ELF-1 (cell line): ENCODE results near the gene TP53I11.

ENCODE experiments used
- DNase-seq: peaks from one replicate; pipeline ENCODE4 v3.0.0-alpha.2; 2016; ENCODE audit warnings: low read depth, low spot score

The TP53I11 gene

DNA sequence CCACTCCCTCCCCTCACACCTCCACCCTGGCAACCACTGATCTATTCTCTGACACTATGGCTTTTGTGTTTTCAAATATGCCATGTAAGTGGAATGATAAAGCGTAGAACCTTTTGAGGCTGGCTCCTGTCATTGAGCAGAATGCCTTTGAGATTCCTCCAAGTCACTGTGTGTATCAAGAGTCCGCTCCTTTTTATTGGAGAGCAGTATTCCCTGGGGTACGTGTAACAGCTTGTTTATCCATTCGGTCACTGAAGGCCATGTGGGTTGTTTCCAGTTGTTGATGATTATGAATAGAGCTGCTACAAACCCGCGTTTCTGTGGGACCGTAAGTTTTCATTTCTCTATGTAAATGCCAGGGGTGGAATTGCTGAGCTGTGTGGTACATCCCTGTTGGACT is 10.3 kb downstream of the TP53I11 start:
- no peak for DNase-seq

DNA sequence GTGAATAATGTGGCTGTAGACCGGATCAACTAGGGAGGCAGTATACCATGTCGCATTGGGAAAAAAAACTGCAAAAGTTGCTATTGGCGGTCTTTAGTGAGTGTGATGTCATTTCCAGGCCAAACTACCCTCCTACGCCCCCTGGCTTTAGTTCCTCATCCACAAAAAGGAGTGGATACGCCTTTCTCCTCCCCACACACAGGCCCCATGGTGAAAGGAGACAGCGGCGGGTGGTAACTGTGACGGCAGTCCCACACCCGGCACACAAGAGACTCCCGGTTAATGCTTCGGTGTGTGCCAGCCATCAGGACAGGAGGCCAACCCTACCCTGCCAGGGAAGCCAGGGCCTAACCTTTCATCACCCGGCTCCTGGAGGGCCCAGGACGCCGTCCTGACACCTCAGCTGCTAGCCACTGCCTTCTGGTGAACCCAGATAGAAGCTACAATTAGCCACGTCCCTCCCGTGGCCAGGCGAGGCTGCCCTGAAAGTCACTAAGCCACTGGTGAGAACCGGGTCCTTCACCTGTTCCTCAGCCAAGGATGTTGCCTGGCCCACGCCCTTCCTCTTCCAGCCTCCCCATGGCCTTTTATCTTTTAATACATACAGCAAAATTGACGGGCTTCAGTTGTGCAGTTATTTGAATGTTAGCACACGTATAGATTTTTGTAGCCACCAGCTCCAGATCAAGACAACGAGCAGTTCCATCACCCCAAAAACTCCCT is 10.8 kb downstream of the TP53I11 start:
- peak; percentile 74 for DNase-seq

DNA sequence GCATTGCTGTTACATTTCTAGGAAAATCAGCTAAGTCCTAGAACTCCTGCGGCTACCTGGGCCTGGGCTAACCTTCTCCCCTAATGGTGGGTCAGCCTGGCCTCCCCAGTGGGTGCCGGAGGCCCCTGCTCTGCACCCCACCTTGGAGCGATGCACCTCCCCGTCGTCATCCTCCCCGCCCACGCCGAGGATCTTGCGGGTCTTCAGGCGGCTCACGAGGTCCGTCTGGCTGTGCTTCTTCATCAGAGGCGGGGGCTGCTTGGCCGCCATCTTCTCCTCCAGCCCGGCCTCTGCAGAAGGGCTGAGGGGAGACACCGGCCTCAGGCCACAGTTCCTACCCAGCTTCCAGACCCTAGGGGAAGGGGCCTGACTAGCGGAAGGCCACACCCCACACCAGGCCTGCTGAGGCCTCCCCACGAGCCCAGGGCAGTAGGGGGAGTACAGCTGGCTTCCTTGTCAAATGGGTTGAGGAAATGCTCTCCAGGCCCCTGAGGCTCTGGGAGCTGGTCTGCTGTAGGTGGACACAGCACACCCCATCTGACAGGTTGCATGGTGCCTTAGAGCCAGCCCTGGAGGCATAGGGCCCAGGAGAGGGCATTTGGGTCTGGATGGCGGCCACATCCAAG is 12.5 kb downstream of the TP53I11 start:
- DNase-seq: peak; percentile 58

DNA sequence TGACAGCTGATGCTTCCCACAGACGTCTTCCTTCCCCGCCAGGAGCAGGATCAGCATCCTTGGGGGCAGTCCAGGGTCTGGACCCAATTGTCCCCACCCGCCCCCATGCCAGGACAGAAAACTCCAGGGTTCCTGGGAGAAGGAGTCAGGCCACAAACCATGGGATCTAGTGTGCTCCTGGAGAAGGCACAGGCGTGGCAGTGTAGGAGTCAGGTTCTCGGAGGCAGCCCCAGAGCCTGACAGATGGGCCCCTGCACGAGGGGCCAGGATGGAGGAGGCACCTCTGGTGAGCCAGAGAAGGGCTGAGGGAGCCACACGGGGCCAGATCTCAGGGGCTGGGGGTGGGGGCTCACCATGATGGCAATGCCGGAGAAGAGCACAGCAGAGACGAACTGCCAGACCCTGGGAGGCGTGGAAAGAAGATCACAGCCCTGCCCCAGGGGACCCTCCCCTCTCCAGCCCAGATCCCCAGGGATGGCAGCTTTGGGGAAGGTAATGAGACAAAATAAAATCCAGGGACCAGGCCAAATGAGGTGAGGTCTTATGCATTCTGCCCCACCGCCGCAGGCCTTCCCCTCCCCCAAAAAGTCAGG is 13.6 kb downstream of the TP53I11 start:
- DNase-seq: no peak

DNA sequence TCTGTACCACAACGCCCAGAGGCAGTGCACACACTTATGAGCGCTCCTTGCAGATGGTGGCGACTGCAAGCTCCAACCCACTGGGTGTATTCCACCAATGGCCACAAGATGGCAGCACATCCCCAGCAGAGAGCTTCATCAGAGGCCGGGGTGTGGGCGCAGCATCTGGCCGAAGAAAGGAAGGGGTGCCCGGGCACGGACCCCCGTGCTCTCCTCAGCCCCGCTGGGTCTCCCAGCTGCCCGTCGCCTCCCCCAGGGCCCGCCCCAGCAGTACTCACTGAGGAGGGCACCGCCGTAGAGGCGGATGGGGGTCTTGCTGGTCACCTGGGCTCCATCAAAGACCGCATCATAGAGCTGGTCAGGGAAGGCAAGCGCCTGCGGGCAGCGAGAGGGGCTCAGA is 14.2 kb downstream of the TP53I11 start:
- DNase-seq: peak; percentile 93

DNA sequence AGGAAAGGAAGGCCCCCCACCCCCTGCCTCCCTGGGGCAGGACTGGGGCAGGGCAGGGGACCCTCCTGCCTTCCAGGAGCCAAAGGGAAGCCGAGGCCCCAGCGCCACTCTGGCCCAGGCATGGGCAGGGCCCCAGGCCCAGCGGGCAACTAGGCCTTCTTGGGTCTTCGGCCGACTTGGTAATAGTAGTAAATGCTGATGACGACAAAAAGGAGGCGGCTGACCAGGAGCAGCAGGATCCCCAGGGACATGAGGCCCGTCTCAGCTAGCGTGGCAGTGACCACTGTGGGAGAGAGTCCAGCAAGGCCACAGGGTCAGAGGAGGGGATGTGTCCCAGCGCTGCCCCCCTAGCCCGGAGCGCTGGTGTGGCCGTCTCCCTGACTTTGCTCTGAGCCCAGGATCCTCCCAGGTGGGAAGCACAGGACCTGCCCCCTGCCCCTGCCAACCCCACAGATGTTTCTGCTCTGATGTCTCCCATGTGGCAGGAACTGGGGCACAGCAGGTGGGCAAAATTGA is 15.9 kb downstream of the TP53I11 start:
- DNase-seq: no peak

DNA sequence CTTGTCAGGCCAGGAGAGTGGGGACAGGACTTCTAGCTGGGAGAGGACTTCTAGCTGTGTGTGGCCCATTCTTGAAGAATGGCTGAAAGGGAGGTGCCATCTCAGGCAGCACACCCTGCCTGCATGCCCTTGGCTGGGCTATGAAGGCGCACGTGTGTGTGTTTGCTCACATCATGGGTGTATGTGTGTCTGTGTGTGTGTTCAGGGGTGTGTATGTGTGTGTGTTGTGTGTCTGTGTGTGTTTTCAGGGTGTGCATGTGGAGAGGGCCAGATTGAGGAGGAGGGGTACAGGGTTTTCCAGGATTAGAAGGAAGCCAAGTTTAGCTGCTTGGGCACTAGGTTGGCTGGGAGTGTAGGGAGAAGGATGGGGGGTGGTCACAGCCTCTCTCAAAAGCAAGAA is 16.6 kb downstream of the TP53I11 start:
- no peak for DNase-seq

DNA sequence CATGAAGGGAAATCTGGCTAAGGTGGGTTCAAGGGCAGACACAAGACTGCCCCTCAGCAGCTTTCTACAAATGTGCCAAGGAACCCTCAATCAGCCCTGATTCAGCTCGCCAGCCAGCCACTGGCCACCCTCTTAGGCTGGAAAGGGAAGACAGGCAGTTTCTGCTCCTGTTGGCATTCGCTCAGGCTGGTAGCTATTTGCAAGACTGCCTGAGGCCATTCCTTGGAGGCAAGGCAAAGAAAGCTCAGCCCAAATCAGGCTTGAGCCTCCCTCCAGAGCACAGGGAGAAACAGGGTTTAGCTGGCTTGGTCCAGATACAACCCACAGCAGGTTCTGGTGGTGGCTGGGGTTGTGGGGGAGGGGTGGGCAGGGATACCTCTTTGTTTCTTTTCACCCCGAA is 19.2 kb downstream of the TP53I11 start:
- peak; percentile 70 for DNase-seq

DNA sequence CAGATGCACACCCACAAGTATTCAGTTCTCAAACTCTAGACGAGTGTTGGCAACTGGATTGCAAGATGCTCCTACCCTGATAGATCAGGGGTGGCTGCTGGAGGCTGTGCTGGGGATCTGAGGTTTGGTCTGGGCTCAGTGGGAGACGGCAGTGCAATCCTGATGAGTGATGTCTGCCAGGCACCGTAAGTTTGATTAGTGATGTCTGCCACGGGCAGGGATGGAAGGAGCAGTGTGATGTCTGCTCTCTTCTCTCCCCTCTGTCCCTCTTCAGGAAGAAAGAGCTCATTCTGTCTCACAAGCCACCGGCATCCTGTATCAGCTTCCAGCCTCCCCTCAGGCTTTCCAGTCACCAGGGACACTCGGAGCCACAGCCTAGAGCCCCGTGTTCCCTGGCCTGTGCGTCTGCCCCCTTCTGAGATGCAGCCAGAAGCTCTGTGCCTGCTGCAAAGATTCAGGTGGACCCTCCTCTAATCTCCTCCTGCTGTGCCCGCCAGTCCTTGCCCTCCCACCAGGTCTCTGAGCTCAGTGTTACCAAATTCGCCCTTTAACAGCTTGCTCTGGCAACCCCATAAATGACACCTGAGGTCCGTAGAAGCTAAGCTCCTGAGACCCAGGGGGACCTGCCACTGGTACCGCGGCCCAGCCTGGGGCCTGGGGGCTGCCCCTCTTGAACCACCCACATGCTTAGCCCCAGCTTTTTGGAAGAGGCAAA is 19.9 kb downstream of the TP53I11 start:
- DNase-seq: no peak

DNA sequence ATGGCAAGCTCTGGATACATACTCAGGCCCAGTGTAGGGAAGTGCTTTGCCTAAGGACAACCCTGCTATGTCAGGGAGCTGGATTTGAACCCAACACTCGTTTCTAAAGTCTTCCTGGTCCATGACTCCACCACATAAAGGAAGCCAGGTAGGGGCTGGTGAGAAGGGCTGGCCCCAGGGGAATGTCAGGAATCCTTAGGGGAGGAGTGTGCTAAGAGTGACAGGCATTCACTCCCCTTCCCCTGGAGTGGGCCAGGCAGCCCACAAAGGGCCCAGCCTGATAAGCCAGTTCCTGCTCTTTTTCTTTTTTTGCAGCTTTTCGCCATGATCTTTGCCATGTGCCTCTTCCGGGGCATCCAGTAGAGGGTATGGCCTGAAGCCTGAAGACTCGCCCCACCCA is 21.9 kb downstream of the TP53I11 start:
- DNase-seq: peak; percentile 90

DNA sequence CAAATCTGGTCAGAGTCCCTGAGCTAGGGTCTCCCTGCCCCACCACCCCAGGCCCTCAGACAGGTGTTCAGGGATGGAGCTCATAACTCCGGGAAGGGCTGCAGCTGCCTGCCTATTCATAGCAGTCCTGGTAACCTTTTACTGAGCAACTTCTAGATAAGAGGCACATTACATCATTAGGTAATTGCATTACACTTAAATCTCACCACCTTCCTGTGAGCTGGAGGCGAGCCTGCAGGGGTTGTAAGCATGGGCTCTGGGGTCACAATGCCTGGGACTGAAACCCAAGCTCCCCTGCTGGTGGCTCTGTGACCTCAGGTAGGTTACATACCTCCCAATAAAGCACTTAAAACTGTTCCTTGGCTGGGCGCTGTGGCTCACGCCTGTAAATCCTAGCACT is 22.5 kb downstream of the TP53I11 start:
- DNase-seq: peak; percentile 64

DNA sequence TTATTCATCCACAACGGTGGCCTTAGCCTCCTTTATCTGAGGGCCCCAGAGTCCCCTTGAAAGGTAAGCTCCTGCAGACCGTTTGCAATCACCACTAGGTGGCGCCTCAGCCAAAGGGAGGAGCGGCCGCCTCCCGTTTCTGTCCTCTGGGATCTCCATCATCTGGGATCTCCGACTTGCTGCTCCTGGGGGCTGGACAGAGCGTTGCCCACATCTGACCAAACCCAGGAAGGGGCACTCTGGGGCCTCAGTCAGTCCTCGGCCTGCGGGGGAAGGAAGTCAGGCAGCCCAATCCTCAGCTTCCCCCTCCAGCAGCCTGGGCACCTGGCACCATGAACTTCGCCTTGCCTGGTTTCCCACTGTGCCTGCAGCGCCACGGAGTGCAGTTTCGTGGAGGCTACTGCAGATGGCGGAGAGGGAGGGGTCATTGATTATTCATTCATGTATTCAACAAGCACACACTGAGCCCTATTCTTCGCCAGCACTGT is 23.5 kb downstream of the TP53I11 start:
- DNase-seq: peak; percentile 81

DNA sequence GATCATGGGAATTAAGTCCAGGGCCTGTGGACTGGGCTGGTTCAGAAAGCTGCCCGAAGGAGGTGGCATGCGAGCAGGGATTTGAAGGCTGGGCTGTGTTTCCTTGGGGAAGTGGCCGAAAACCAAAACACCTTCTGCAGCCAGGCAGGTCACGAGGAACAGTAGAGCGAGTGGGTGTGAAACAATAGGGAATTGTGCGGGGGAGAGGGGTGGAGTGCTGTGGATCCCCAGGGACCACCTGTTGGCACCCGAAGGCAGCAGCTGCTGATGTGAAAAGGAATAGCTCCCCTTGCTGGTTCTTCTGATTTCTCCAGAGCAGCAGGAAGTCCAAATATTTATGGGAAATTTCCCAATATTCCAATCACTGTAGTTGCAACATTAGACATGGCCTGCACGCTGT is 24.6 kb downstream of the TP53I11 start:
- DNase-seq: no peak

DNA sequence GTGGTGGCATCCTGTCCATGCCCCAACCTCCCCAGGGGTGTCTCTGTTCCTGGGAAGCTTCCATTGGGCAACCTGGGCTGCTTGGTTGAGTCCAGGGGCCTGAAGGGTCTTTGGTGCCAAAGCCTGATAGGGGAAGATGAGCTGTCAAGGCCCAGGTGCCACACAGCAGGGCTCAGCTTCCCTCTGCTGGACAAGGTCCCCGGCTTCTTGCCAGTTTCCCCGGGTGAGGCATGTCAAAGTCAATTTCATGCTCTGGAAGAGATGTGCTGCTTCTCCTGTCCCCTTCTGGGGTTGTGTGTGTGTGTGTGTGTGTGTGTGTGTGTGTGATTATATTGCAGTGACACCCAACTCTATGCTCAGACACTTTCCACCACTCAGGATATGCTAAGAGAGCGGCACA is 26.9 kb downstream of the TP53I11 start:
- DNase-seq: no peak

DNA sequence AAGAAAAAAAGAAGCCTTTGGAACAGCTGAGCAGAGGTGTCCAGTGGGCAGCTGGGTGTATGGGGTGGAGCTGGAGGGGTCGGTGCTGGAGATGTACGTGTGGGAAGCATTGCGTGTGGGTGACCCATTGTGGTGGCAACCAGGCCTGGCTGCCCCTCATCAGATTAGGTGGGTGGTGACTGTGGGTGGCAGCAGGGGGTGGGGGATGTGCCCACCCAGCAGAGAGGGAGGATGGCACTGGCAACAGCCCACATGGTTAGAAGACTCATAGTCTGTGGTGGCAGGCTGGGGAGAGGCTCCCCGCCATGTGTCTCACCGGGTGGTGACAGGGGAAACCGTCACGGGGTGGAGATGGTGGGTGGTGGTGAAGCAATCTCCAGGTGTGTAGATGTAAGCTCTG is 27.6 kb downstream of the TP53I11 start:
- DNase-seq: no peak

DNA sequence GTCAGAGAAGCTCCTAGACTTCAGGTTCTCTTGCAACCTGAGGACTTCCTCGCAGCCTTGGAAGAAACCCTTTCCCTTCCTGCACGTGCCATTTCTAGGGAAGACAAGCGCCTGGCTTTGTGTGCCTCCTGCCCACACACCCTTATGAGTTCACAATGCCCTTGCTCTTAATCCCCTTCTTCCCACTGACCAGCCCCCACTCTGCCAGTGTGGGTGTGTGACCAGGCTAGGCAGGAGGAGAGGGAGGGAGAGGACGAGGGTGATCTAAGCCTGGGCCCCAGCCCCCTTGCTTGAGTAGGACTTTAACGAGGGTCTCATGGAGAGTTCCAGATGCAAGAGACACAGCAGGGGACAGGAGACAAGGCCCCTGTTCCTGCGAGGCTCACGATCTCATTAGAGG is 30.2 kb downstream of the TP53I11 start:
- DNase-seq: no peak

DNA sequence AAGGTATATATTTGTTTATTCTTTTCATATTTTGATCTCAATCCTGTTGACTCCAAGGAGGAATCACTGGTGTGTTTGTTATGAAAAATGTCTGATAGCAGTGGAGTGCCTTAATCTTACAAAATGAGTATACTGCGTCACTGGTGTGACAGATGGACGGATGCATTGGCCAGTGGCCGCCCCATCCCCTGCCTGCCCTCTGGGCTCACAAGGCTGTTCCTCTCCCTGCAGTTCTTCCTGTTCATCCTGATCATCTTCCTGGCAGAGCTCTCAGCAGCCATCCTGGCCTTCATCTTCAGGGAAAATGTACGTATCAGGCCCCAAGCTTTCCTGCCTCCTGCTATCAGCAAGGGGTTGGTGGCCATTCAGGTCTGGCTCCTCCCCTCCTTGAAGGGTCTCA is 32.9 kb downstream of the TP53I11 start:
- no peak for DNase-seq

DNA sequence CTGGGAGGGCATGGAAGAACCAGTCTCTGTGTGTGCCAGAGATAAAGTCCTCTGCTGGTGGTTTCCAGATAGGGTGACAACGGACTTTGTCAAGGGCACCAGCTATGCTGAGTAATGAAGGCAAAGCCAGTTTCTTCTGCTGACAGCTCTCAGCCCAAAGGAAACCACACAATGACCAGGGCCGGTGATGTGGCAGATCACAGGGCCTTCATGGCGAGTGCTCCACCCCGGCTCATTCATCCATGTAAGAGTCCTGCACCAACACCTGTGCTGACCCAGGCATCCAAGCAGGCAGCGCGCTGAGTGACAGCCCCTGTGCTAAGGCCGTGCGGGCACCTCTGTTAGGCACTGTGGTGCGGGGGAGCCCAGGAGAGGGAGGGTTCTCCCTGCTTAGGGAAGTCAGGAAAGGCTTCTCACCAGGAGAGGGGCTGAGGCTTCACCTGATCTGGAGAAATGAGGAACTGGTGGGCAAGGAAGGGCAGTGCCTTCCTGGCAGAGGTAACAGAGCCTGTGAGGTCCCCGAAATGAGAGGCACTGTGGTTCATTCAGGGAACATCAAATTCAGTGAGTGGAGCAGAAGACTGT is 33.8 kb downstream of the TP53I11 start:
- no peak for DNase-seq

DNA sequence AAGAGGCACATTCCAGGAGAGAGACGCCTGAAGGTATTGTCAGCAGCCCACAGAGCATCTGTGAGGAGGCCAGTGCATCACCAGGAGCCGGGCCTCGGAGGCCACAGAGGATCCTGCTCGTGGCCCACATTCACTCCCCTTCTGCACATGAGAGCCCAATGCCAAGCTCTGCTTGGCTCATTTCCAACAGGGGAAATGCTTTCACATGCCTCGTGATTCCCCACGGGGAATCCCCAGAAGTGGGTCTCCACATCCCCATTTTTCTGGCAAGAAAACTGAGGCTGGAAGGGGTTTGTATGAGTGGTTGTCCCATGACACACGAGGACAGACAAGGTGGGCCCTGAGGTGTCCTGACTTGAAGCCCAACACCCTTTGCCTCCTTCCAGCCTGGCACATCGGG is 34.4 kb downstream of the TP53I11 start:
- DNase-seq: no peak

DNA sequence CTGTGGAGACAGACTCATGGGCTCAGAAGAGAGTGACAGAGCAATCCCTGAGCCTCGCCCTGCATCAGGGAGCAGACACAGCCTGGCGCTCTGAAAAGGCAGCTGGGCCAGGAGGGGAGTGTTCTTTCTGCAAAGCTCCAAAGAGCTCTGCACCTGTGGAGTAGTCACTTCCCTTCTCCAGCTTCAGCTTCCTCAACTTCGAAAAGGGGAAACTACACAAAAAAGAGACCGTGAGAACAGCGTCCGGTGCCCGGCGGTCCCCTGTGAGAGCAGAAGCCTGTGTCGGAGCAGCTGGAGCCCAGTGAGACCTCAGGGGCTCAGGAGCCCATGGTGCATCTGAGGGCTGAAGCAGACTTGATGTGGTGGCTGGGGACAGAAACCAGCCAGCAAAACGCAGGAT is 35.1 kb downstream of the TP53I11 start:
- DNase-seq: no peak

DNA sequence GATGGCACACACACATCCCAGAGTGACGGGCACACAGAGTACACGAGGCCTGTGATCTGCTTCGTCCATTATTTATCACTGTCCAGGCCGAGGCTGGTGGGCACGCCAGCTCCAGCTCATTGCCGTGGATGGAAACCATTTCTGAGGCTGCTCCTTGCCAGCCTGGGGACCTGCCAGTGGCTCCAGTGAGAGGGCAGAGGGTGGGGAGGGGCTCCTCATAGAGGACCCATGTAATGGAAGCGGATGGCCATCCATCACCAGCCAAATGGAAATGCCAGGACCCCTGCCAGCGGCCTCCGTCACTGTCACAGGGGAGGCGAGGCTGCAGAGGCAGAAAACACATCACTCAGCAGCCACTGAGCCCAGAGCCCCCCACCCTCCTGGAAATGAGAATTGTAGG is 35.7 kb downstream of the TP53I11 start:
- no peak for DNase-seq

DNA sequence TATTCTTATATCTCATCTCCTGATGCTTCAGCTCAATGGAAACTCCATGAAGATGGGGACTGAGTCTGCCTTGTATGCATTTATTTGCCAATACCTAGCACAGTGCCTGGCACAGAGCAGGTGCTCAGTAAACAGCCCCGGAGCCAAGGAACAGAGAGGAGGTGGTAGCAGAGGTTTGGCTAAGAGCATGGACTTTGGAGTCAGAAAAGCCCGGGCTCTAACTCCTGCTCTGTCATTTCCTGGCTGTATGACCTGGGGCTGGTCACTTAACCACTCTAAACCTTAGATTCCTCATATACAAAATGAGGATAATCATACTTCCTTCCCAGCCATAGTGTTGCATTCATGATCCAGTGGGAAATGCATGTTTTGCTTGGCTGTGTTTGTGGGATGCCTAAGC is 36.6 kb downstream of the TP53I11 start:
- DNase-seq: no peak
